Measurements from ENCODE around the gene AK5.

AK5 gene

DNA sequence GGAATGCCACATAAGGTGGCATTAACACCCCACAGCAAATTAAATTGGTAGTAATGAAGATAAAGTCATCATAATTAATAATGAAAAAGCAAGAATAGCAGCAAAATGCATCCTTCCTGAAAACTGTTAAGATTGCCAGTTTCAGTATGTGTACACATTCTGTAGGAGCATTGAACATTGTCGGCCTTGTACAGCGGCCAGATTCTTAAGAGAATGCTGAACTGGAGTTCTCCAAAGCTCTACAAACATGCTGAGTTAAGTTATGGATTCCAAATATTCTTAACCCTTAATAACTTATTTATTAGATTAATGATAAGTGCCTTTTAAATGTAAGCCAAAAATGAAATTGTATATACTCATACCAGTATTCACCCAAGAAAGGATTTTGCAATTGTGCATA lies 189.9 kb downstream of the AK5 start:
- no peak for DNase-seq
- H3K27me3 ChIP-seq (ENCODE audit: insufficient read depth, low read depth, severe bottlenecking), result no peaks in the 10 kb centered on the region
- H3K36me3 ChIP-seq, result no peaks in the 10 kb centered on the region
- no peak overlapping the region for H3K4me3 ChIP-seq (ENCODE audit: low read depth, low read length)
- TF ChIP-seq, protein P1, sequence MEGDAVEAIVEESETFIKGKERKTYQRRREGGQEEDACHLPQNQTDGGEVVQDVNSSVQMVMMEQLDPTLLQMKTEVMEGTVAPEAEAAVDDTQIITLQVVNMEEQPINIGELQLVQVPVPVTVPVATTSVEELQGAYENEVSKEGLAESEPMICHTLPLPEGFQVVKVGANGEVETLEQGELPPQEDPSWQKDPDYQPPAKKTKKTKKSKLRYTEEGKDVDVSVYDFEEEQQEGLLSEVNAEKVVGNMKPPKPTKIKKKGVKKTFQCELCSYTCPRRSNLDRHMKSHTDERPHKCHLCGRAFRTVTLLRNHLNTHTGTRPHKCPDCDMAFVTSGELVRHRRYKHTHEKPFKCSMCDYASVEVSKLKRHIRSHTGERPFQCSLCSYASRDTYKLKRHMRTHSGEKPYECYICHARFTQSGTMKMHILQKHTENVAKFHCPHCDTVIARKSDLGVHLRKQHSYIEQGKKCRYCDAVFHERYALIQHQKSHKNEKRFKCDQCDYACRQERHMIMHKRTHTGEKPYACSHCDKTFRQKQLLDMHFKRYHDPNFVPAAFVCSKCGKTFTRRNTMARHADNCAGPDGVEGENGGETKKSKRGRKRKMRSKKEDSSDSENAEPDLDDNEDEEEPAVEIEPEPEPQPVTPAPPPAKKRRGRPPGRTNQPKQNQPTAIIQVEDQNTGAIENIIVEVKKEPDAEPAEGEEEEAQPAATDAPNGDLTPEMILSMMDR (IDR thresholded peaks at IDR 0.05; ENCODE audit: low read depth, low read length), result no peak
- no peaks in the 10 kb centered on the region for H3K9me3 ChIP-seq (ENCODE audit: severe bottlenecking)
- no peak overlapping the region for H3K27ac ChIP-seq

GRCh38 chr1:77473690-77474089 lies 191.9 kb downstream of the AK5 start:
- no peak for DNase-seq
- H3K27ac ChIP-seq, result no peak overlapping the region

GRCh38 chr1:77475641-77476040 lies 193.8 kb downstream of the AK5 start:
- Histone ChIP-seq H3K9me3 (ENCODE audit: severe bottlenecking) (no peaks in the 10 kb centered on the region), H3K27me3 (ENCODE audit: insufficient read depth, low read depth, severe bottlenecking) (no peaks in the 10 kb centered on the region), H3K4me3 (ENCODE audit: low read depth, low read length) (no peak overlapping the region), H3K27ac (no peak overlapping the region), H3K36me3 (no peaks in the 10 kb centered on the region)
- TF ChIP-seq, protein P1 (IDR thresholded peaks at IDR 0.05; ENCODE audit: low read depth, low read length), result no peak
- DNase-seq, result no peak

More at GRCh38 chr1:77473690-77474089, 191.9 kb downstream of the AK5 start:
- no peaks in the 10 kb centered on the region for H3K9me3 ChIP-seq (ENCODE audit: severe bottlenecking)
- no peaks in the 10 kb centered on the region for H3K27me3 ChIP-seq (ENCODE audit: insufficient read depth, low read depth, severe bottlenecking)
- TF ChIP-seq, protein P1 (IDR thresholded peaks at IDR 0.05; ENCODE audit: low read depth, low read length), result no peak
- H3K36me3 ChIP-seq, result no peaks in the 10 kb centered on the region
- H3K4me3 ChIP-seq (ENCODE audit: low read depth, low read length), result no peak overlapping the region

DNA sequence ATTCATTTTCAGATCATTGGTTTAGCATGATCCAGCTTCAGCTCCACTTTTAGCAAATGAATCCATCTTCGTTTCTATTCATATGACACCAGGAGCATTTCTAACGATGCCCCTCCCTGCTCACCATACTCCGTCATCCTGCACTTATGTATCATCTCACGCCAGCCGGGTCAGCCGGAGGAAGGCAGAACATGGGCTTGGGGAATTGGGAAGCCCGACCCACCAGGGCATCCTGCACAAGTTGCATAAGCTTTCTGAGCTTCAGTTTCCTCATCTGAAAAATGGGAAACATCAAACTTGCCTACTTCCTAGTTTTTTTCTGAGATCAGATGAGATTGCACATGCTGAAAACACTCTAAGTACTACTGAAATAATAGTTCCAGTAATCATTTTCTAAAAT lies 194.7 kb downstream of the AK5 start:
- no peak for DNase-seq

DNA sequence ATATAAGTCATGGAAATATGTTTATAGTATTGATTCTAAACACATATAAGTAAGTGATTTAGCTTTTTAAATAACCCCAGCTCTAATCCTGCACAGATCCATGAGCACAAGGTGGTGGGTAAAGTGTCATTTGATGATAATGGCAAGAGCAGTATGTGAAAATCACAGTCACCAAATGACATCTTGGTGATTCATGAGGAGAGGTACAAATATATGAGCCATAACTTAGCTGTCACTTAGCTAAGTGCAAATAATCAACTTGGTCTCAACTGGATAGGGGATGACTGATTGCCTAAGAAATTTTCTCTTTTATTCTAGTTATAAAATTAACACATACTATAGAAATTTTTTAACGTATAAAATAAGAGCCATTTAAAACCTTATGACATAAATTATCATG lies 202.5 kb downstream of the AK5 start:
- TF ChIP-seq, protein P1 (IDR thresholded peaks at IDR 0.05; ENCODE audit: low read depth, low read length), result no peak
- no peak overlapping the region for H3K27ac ChIP-seq
- H3K9me3 ChIP-seq (ENCODE audit: severe bottlenecking), result no peaks in the 10 kb centered on the region
- no peak overlapping the region for H3K4me3 ChIP-seq (ENCODE audit: low read depth, low read length)
- H3K27me3 ChIP-seq (ENCODE audit: insufficient read depth, low read depth, severe bottlenecking), result no peaks in the 10 kb centered on the region
- no peaks in the 10 kb centered on the region for H3K36me3 ChIP-seq
- DNase-seq, result no peak

More for the DNA sequence above, 194.7 kb downstream of the AK5 start:
- no peak overlapping the region for H3K4me3 ChIP-seq (ENCODE audit: low read depth, low read length)
- H3K27me3 ChIP-seq (ENCODE audit: insufficient read depth, low read depth, severe bottlenecking), result no peaks in the 10 kb centered on the region
- no peaks in the 10 kb centered on the region for H3K9me3 ChIP-seq (ENCODE audit: severe bottlenecking)
- H3K27ac ChIP-seq, result no peak overlapping the region
- no peaks in the 10 kb centered on the region for H3K36me3 ChIP-seq
- TF ChIP-seq, protein P1 (IDR thresholded peaks at IDR 0.05; ENCODE audit: low read depth, low read length), result no peak

GRCh38 chr1:77484926-77485325 lies 203.1 kb downstream of the AK5 start:
- no peaks in the 10 kb centered on the region for H3K36me3 ChIP-seq
- no peaks in the 10 kb centered on the region for H3K27me3 ChIP-seq (ENCODE audit: insufficient read depth, low read depth, severe bottlenecking)
- H3K4me3 ChIP-seq (ENCODE audit: low read depth, low read length), result no peak overlapping the region
- DNase-seq, result no peak
- TF ChIP-seq, protein P1 (IDR thresholded peaks at IDR 0.05; ENCODE audit: low read depth, low read length), result no peak
- no peaks in the 10 kb centered on the region for H3K9me3 ChIP-seq (ENCODE audit: severe bottlenecking)
- H3K27ac ChIP-seq, result no peak overlapping the region
